GM18505 (cell line): Measurements from ENCODE around the gene GRIN2C.

Experiments
- ATAC-seq: cut with Tn5 transposase; IDR thresholded peaks from one replicate; pipeline ENCODE4 v1.9.1; 2021; ENCODE audit not compliant: unreplicated experiment
- POLR2A ChIP-seq: IDR thresholded peaks from 4 replicates; pipeline ENCODE4 v1.6.1; 2011; ENCODE audit warnings: borderline replicate concordance; ENCODE audit not compliant: insufficient read depth, insufficient read length; ENCODE audit errors: extremely low read depth

The GRIN2C gene

GRCh38 chr17:74863420-74864296 is 4.0 kb upstream of the GRIN2C start:
- ATAC-seq = no peak

DNA sequence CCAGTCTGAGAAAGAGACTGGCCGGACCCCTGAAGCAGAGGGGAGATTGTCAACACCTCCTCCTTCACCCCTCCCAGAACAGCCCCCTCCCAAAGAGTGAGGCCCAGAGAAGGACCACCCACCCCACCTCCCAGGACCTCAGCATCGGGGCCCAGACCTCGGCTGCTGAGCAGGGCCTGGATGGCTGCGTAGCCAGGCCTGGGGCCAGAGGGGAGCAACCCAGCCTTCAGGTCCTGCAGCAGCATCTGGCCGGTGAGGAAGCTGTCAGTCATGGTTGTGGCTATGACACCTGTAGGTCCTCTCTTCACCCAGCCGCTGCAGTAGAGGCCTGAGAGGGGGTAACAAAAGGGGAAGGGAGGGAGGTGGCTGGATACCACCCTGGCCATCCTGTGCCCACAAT is 3.2 kb upstream of the GRIN2C start:
- no peak for TF ChIP-seq POLR2A

More at GRCh38 chr17:74863420-74864296, 4.0 kb upstream of the GRIN2C start:
- no peak for TF ChIP-seq POLR2A

DNA sequence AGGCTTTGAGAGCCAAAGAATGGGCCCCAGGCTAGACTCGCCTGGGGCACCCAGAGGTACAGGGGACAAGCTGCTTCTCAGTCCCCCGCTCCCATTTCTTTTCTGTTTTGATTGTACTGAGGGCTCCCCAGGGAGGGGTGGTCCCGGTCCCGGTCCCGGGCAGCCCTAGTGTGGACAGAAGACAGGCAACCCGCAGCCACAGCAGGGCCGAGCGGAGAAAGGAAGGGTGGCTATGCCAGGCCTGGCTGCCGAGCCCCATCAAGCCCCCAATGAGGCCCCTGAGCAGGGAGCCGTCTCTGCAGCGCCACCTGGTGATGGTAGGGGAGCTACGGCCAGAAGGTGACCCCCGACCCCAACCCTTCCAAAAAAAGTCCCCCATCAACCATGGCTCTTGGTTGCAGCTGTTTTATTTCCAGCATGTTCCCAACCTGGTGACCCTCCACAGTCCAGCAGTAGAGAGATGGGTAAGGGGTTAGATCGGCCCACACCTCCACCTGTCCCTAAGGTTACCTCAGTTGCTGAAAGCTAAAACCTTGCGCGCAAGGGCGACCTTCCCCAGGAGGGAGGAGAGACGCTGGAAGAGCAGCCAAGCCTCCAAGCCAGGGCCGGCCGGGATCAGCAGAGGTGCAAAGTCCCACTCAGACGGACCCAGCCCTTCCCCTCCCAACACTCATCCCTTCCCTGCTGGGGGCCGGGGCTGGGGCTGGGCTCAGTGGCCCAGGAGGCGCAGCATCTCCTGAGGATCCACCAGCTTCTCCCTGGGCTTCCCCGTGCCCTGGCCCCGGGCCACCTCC is 2.6 kb upstream of the GRIN2C start:
- TF ChIP-seq POLR2A = no peak
- no peak for ATAC-seq

More for the DNA sequence above, 3.2 kb upstream of the GRIN2C start:
- no peak for ATAC-seq

DNA sequence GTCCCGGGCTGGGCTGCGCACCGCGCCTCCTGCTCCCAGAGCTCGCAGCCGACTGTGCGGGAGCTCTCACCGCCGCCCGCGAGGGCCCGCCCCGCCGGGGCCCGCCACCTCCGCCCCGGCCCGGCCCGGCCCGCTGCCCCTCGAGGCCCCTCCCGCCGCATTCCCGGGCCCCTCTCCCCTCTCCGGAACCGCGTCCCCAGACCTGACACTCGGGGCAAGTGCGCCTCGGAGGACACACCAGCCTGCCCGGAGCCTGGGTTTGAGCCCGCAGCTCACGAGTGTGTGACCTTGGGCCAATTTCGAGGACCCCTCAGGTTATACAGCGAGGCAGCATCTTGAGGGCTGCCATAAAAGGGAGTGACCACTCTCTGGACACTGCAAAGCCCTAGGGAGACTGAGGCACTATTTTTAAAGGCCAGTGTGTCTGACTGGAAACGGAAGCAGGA is 2.0 kb upstream of the GRIN2C start:
- ATAC-seq = no peak
- no peak for TF ChIP-seq POLR2A

GRCh38 chr17:74860872-74861661 is 1.4 kb upstream of the GRIN2C start:
- no peak for TF ChIP-seq POLR2A
- ATAC-seq = no peak

DNA sequence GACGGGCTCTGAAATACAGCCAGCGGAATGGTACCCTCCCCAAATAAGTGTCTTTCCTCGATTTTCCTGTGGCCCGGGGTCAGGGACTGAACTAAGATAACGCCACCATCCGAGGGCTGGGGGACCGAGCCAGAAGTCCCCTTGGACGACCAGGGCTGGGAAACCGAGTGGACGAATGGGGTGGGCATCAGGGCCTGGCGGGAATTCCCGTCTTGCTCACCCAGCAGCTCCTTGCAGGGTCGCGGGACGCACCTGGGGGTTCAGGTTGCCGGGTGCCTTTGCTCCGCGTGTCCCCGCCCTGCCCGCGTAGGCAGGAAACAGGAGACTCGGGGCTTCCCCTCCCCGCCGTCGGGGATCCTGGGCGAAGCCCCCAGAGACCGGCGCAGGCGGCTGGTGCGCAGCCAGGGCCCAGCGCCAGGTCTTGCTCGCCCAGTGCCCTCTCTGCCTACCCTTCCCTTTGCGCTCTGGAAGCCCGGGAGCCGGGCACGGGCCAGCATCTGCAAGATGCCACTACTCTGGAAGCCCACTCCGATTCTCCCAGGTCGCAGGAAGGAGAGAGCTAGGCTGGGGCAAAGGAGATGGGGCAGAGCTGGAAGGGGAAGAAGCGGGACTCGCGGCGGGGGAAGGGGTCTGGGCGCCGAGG is 665 bp upstream of the GRIN2C start:
- ATAC-seq = no peak
- no peak for TF ChIP-seq POLR2A

GRCh38 chr17:74858672-74859458 is 820 bp downstream of the GRIN2C start:
- TF ChIP-seq POLR2A = no peak
- no peak for ATAC-seq

- ATAC-seq = no peak
- no peak for TF ChIP-seq POLR2A
Observed at GRCh38 chr17:74857191-74857590, 2.5 kb downstream of the GRIN2C start.

DNA sequence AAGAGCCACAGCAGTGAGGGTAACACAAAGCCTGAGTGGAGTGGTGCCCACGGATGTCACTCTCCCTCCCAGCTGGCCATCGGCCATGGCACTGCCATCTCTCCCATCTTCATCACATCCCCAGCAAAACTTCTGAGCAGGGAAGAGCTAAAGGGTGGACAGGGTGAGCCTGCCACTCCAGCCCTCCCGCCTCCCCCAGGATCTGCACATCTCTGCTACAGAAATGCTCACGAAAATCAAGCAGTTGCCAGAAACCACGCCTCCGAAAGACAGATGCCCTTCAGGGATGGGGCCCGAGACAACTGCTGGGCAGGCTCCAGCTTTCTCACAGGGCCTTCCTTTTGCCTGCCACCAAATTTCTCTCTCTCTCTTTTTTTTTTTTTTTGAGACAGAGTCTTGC is 3.6 kb downstream of the GRIN2C start:
- no peak for TF ChIP-seq POLR2A
- no peak for ATAC-seq

GRCh38 chr17:74855323-74855722 is 4.4 kb downstream of the GRIN2C start:
- no peak for TF ChIP-seq POLR2A
- ATAC-seq = no peak

DNA sequence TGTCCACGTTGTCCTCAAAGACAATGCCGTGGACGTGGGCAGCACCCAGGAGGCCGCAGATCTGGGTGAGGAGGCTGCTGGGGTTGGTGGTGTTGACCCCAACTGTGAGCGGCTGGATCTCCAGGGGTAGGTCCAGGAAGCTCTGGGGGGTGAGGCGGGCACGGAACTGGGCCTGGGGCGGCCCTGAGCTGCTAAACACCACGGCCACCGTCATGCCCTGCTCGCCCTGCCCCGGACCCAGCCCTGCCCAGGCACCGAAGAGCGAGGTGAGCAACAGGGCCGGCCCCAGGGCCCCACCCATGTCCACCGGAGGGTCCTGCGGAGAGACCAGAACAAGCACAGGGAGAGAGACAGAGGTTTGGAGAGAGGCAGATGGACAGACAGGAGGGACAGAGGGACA is 4.9 kb downstream of the GRIN2C start:
- TF ChIP-seq POLR2A = no peak
- no peak for ATAC-seq

DNA sequence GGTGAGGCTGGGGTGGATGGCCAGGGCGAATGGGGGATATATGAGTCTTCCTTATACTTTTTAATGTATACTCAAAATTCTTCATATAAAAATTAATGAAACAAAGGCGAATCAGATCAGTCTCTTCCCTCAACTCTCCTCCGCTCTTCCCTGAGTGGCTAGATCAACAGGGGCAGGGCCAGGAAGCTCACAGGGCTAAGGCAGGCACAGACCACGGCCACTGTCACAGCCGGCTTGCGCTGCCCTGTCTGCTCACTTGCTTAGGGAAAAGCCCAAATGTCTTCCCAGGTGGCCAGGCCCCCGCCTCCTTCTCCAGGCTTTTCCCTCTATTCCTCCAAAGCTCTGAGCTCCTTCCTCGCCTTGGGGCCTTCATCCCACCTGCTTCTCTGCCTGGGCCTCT is 6.0 kb downstream of the GRIN2C start:
- ATAC-seq = no peak
- no peak for TF ChIP-seq POLR2A
